Measurements from ENCODE around the gene ZFP2.
"Not testable (repeated sequence)": the region's sequence is repeated elsewhere in the genome, so short reads cannot be mapped to it uniquely, and the experiment has no call there.

Gene ZFP2

GRCh38 chr5:178870411-178870810 is 25.3 kb upstream of the ZFP2 start:
- no peaks in the 10 kb centered on the region for H3K27me3 ChIP-seq
- H4K20me1 ChIP-seq = no peaks in the 10 kb centered on the region
- H3K4me3 ChIP-seq = no peak overlapping the region
- peaks cover 96% of the 10 kb centered on the region for H3K9me3 ChIP-seq
- H3K36me3 ChIP-seq = peaks cover 100% of the 10 kb centered on the region
- no peak overlapping the region for H3K4me2 ChIP-seq
- no peak overlapping the region for H3K27ac ChIP-seq
- no peaks in the 10 kb centered on the region for H3K4me1 ChIP-seq
- no peak for TF ChIP-seq Cebpa-rat (IDR thresholded peaks at IDR 0.05)
- no peak overlapping the region for H3K9ac ChIP-seq

GRCh38 chr5:178872302-178872701 is 23.4 kb upstream of the ZFP2 start:
- Histone ChIP-seq H3K4me2 (no peak overlapping the region), H3K4me3 (no peak overlapping the region), H3K9ac (no peak overlapping the region), H3K27me3 (no peaks in the 10 kb centered on the region), H4K20me1 (no peaks in the 10 kb centered on the region), H3K27ac (no peak overlapping the region), H3K36me3 (peaks cover 99% of the 10 kb centered on the region), H3K4me1 (no peaks in the 10 kb centered on the region), H3K9me3 (peaks cover 97% of the 10 kb centered on the region)
- TF ChIP-seq Cebpa-rat (IDR thresholded peaks at IDR 0.05) = no peak

- Histone ChIP-seq H3K36me3 (peaks cover 100% of the 10 kb centered on the region), H3K9me3 (peaks cover 100% of the 10 kb centered on the region), H3K4me3 (peak overlapping the region; percentile 37)
- H3K9ac ChIP-seq, H3K27ac ChIP-seq, H3K4me2 ChIP-seq, H3K27me3 ChIP-seq, H4K20me1 ChIP-seq, H3K4me1 ChIP-seq: not testable (repeated sequence)
These were observed 12.5 kb upstream of the ZFP2 start for GRCh38 chr5:178883115-178883694.

GRCh38 chr5:178883815-178884430 is 11.8 kb upstream of the ZFP2 start:
- Histone ChIP-seq H3K4me2 (no peak overlapping the region), H3K9me3 (peaks cover 100% of the 10 kb centered on the region)
- no peak for TF ChIP-seq Cebpa-rat (IDR thresholded peaks at IDR 0.05)

GRCh38 chr5:178899289-178899688 is 3.6 kb downstream of the ZFP2 start:
- Histone ChIP-seq H3K4me2 (no peak overlapping the region), H3K9me3 (peaks cover 91% of the 10 kb centered on the region), H3K36me3 (peaks cover 32% of the 10 kb centered on the region), H3K4me3 (no peak overlapping the region), H3K4me1 (peaks cover 9% of the 10 kb centered on the region), H3K9ac (no peak overlapping the region), H3K27ac (no peak overlapping the region), H4K20me1 (no peaks in the 10 kb centered on the region), H3K27me3 (peaks cover 23% of the 10 kb centered on the region)
- TF ChIP-seq Cebpa-rat (IDR thresholded peaks at IDR 0.05) = no peak

More at GRCh38 chr5:178883815-178884430, 11.8 kb upstream of the ZFP2 start:
- Histone ChIP-seq H3K4me3 (no peak overlapping the region), H3K4me1 (no peaks in the 10 kb centered on the region), H3K27me3 (no peaks in the 10 kb centered on the region), H3K36me3 (peaks cover 100% of the 10 kb centered on the region), H3K9ac (no peak overlapping the region), H4K20me1 (no peaks in the 10 kb centered on the region), H3K27ac (no peak overlapping the region)

GRCh38 chr5:178902849-178903248 is 7.1 kb downstream of the ZFP2 start:
- Histone ChIP-seq H3K4me2 (no peak overlapping the region), H3K27me3 (no peaks in the 10 kb centered on the region), H3K9ac (no peak overlapping the region), H3K4me3 (no peak overlapping the region), H3K27ac (no peak overlapping the region), H4K20me1 (no peaks in the 10 kb centered on the region), H3K4me1 (peaks cover 9% of the 10 kb centered on the region), H3K36me3 (peaks cover 36% of the 10 kb centered on the region), H3K9me3 (peaks cover 91% of the 10 kb centered on the region)
- no peak for TF ChIP-seq Cebpa-rat (IDR thresholded peaks at IDR 0.05)

- Histone ChIP-seq H3K4me1 (no peaks in the 10 kb centered on the region), H4K20me1 (no peaks in the 10 kb centered on the region), H3K4me2 (no peak overlapping the region), H3K9ac (no peak overlapping the region), H3K9me3 (peaks cover 100% of the 10 kb centered on the region), H3K4me3 (0 out of 2 replicates have a peak overlapping the region, but pooled peaks have one; percentile 16), H3K36me3 (peaks cover 70% of the 10 kb centered on the region), H3K27ac (no peak overlapping the region), H3K27me3 (no peaks in the 10 kb centered on the region)
- TF ChIP-seq Cebpa-rat (IDR thresholded peaks at IDR 0.05) = no peak
These were observed 36.4 kb downstream of the ZFP2 start for GRCh38 chr5:178931846-178932760.

- no peak within 1 kb of the TSS for H3K27ac ChIP-seq
- H3K36me3 ChIP-seq = peaks cover 14% of the 10 kb centered on the region; the same call in 1 of the 2 replicates
- no peak within 1 kb of the TSS for H3K4me2 ChIP-seq
- H3K9ac ChIP-seq = no peak within 1 kb of the TSS
- peak within 1 kb of the TSS; percentile 18; the same call in 1 of the 2 replicates for H3K4me3 ChIP-seq
- H3K27me3 ChIP-seq = no peaks in the 10 kb centered on the region
- H3K9me3 ChIP-seq = peaks cover 100% of the 10 kb centered on the region
- no peaks in the 10 kb centered on the region for H3K4me1 ChIP-seq
- H4K20me1 ChIP-seq = no peaks in the 10 kb centered on the region
- no peak for TF ChIP-seq Cebpa-rat (IDR thresholded peaks at IDR 0.05)
These were observed 45.1 kb downstream of the ZFP2 start, which contains the start of gene ZNF454 for GRCh38 chr5:178940569-178941360. ZNF454 (plus strand) TSS chr5:178941198; CDS start chr5:178942792, 1,594 bp downstream.

- H3K27me3 ChIP-seq = no peaks in the 10 kb centered on the region
- H3K9me3 ChIP-seq = peaks cover 100% of the 10 kb centered on the region
- no peak overlapping the region for H3K27ac ChIP-seq
- no peaks in the 10 kb centered on the region for H3K4me1 ChIP-seq
- no peak for TF ChIP-seq Cebpa-rat (IDR thresholded peaks at IDR 0.05)
- H3K9ac ChIP-seq = no peak overlapping the region
- no peaks in the 10 kb centered on the region for H4K20me1 ChIP-seq
- H3K4me3 ChIP-seq = peak overlapping the region; percentile 18; the same call in 1 of the 2 replicates
- peaks cover 14% of the 10 kb centered on the region; the same call in 1 of the 2 replicates for H3K36me3 ChIP-seq
- H3K4me2 ChIP-seq = no peak overlapping the region
These were observed 45.6 kb downstream of the ZFP2 start for GRCh38 chr5:178941361-178941760.

Measured in BLaER1 (cell line).